Peyer's patch (tissue), 4 donors: Measurements from ENCODE around the gene CA5A. TPM values are rescaled to one million over a fixed set of nuclear protein-coding genes. Genes with fewer than 3 reads are reported as not detected.

Experiments used
- DNase-seq, 3 donors: peaks; one replicate each; pipeline ENCODE4 v3.0.0-alpha.2; 2017 to 2019
- H3K27ac ChIP-seq, 4 donors: fragments of 200-600 bp; sonication (generic); one replicate each; pipeline ENCODE4 v1.5.1; 2016 to 2019
- H3K27me3 ChIP-seq, 2 donors: fragments of 200-600 bp; sonication (generic); one replicate each; pipeline ENCODE4 v1.5.1; 2019
- H3K36me3 ChIP-seq, 3 donors: fragments of 200-600 bp; sonication (generic); one replicate each; pipeline ENCODE4 v1.5.1; 2016 to 2019
- H3K4me1 ChIP-seq, 4 donors: fragments of 200-600 bp; sonication (generic); one replicate each; pipeline ENCODE4 v1.5.1; 2016 to 2019
- H3K4me3 ChIP-seq, 4 donors: fragments of 200-600 bp; sonication (generic); 1 replicate in 3 of 4; 2 replicates in 1 of 4; pipeline ENCODE4 v1.5.1; 2016 to 2019; ENCODE audit warnings: mild to moderate bottlenecking in 1 of 4
- H3K9me3 ChIP-seq, 4 donors: fragments of 200-600 bp; sonication (generic); one replicate each; pipeline ENCODE4 v1.5.1; 2016 to 2019; ENCODE audit warnings: mild to moderate bottlenecking in 1 of 4
- CTCF ChIP-seq, 6 experiments: fragments of 450-650 bp in 4 of 6; fragments of 200-600 bp in 2 of 6; sonication (generic) in 1 of 6; IDR thresholded peaks; one replicate each; pipeline ENCODE4 v1.5.1; 2017 to 2019; ENCODE audit warnings: antibody characterized with exemption in 6 of 6, mild to moderate bottlenecking in 3 of 6, moderate library complexity in 1 of 6
- POLR2A ChIP-seq, 2 donors: fragments of 450-650 bp; IDR thresholded peaks; one replicate each; pipeline ENCODE4 v1.5.1; 2017; ENCODE audit warnings: antibody characterized with exemption in 2 of 2, mild to moderate bottlenecking in 2 of 2, moderate library complexity in 2 of 2
- total RNA-seq, 4 donors: library from RNA; depleted of rRNA; stranded (reverse); fragments of >200 nt; gene quantifications; one replicate each; pipeline ENCODE4 v1.1.0, GENCODE V29; 2016

CA5A gene
- total RNA-seq, 4 donors from 2014 or later = not detected

GRCh38 chr16:87958632-87959031 is 22.3 kb upstream of the CA5A start:
- no peak for DNase-seq
- H3K9me3 ChIP-seq = no peaks in the 10 kb centered on the region
- H3K4me1 ChIP-seq = peaks cover 0 to 25% (median 17%) of the 10 kb centered on the region in 4 donors
- no peak overlapping the region for H3K4me3 ChIP-seq
- H3K27me3 ChIP-seq = no peaks in the 10 kb centered on the region
- H3K27ac ChIP-seq = no peak overlapping the region
- peaks cover 0 to 5% (median 0%) of the 10 kb centered on the region in 3 donors for H3K36me3 ChIP-seq
- no peak for TF ChIP-seq CTCF (IDR thresholded peaks at IDR 0.05)
- no peak for TF ChIP-seq POLR2A (IDR thresholded peaks at IDR 0.05)

GRCh38 chr16:87957296-87958094 is 21.2 kb upstream of the CA5A start:
- TF ChIP-seq CTCF (IDR thresholded peaks at IDR 0.05) = no peak
- TF ChIP-seq POLR2A (IDR thresholded peaks at IDR 0.05) = no peak
- H3K9me3 ChIP-seq = no peaks in the 10 kb centered on the region
- H3K27ac ChIP-seq = peak overlapping the region in 3 of 4 donors; percentile 73 to 83 (median 77)
- no peaks in the 10 kb centered on the region for H3K27me3 ChIP-seq
- H3K4me3 ChIP-seq = no peak overlapping the region
- DNase-seq = no peak
- H3K4me1 ChIP-seq = peaks cover 0 to 37% (median 22%) of the 10 kb centered on the region in 4 donors
- H3K36me3 ChIP-seq = peaks cover 0 to 5% (median 0%) of the 10 kb centered on the region in 3 donors

GRCh38 chr16:87956365-87957231 is 20.3 kb upstream of the CA5A start:
- no peak for TF ChIP-seq CTCF (IDR thresholded peaks at IDR 0.05)
- TF ChIP-seq POLR2A (IDR thresholded peaks at IDR 0.05) = no peak
- H3K27ac ChIP-seq = peak overlapping the region; percentile 45 to 83 (median 75)
- peaks cover 0 to 41% (median 24%) of the 10 kb centered on the region in 4 donors for H3K4me1 ChIP-seq
- peak in 2 of 3 donors; percentile 78 to 84 for DNase-seq
- H3K27me3 ChIP-seq = no peaks in the 10 kb centered on the region
- peak overlapping the region in 2 of 4 donors; percentile 12 to 21 for H3K4me3 ChIP-seq
- H3K9me3 ChIP-seq = no peaks in the 10 kb centered on the region
- peaks cover 0 to 5% (median 0%) of the 10 kb centered on the region in 3 donors for H3K36me3 ChIP-seq

- H3K36me3 ChIP-seq = peaks cover 0 to 5% (median 0%) of the 10 kb centered on the region in 3 donors
- H3K4me3 ChIP-seq = peak overlapping the region in 1 of 4 donors; percentile 12
- TF ChIP-seq POLR2A (IDR thresholded peaks at IDR 0.05) (no peak), CTCF (IDR thresholded peaks at IDR 0.05) (no peak)
Observed at GRCh38 chr16:87956098-87956364, 19.7 kb upstream of the CA5A start.

GRCh38 chr16:87955302-87956097 is 19.2 kb upstream of the CA5A start:
- Histone ChIP-seq H3K36me3 (peaks cover 0 to 5% (median 0%) of the 10 kb centered on the region in 3 donors), H3K27me3 (no peaks in the 10 kb centered on the region), H3K4me1 (peaks cover 0 to 41% (median 24%) of the 10 kb centered on the region in 4 donors), H3K4me3 (no peak overlapping the region), H3K9me3 (no peaks in the 10 kb centered on the region), H3K27ac (peak overlapping the region; percentile 45 to 83 (median 75))
- no peak for DNase-seq
- TF ChIP-seq CTCF (IDR thresholded peaks at IDR 0.05) (no peak), POLR2A (IDR thresholded peaks at IDR 0.05) (no peak)

More at GRCh38 chr16:87956098-87956364, 19.7 kb upstream of the CA5A start:
- H3K9me3 ChIP-seq = no peaks in the 10 kb centered on the region
- H3K27ac ChIP-seq = peak overlapping the region; percentile 45 to 83 (median 75)
- H3K27me3 ChIP-seq = no peaks in the 10 kb centered on the region
- DNase-seq = no peak
- peaks cover 0 to 41% (median 24%) of the 10 kb centered on the region in 4 donors for H3K4me1 ChIP-seq
